SK-N-SH treated with all-trans-retinoic acid at 6 μM for 48 hours (cell line): Measurements from ENCODE around the gene PCA3.

Experiments used
- ATAC-seq: fragments of 200-7000 bp; cut with Tn5 transposase; 3 replicates; pipeline ENCODE4 v1.9.1; 2020; ENCODE audit warnings: mild to moderate bottlenecking, moderate library complexity
- ARNTL ChIP-seq: fragments of 450-650 bp; formaldehyde crosslinking; IDR thresholded peaks from 2 replicates; pipeline ENCODE4 v1.5.0; 2020; ENCODE audit warnings: low read depth, mild to moderate bottlenecking, moderate library complexity, borderline replicate concordance
- BACH2 ChIP-seq: fragments of 250-450 bp; sonication (Bioruptor Pico); IDR thresholded peaks from 2 replicates; pipeline ENCODE4 v1.9.0; 2021; ENCODE audit warnings: mild to moderate bottlenecking, borderline replicate concordance
- CSDC2 ChIP-seq: fragments of 250-450 bp; sonication (Bioruptor Pico); IDR thresholded peaks from 2 replicates; pipeline ENCODE4 v1.5.0; 2020; ENCODE audit warnings: mild to moderate bottlenecking, moderate library complexity
- ESRRG ChIP-seq: fragments of 250-450 bp; sonication (Bioruptor Pico); IDR thresholded peaks from 2 replicates; pipeline ENCODE4 v1.6.1; 2021; ENCODE audit warnings: mild to moderate bottlenecking
- GLIS3 ChIP-seq: fragments of 250-450 bp; sonication (Bioruptor Pico); IDR thresholded peaks from 2 replicates; pipeline ENCODE4 v1.5.0; 2020; ENCODE audit warnings: mild to moderate bottlenecking, moderate library complexity
- ISL1 ChIP-seq: fragments of 250-450 bp; sonication (Bioruptor Pico); IDR thresholded peaks from 2 replicates; pipeline ENCODE4 v2.1.2; 2022; ENCODE audit warnings: mild to moderate bottlenecking, moderate library complexity
- OSR1 ChIP-seq: fragments of 250-450 bp; sonication (Bioruptor Pico); IDR thresholded peaks from 2 replicates; pipeline ENCODE4 v1.8.0; 2022; ENCODE audit warnings: moderate library complexity, mild to moderate bottlenecking, inconsistent platforms
- PPARA ChIP-seq: fragments of 250-450 bp; sonication (Bioruptor Pico); IDR thresholded peaks from 2 replicates; pipeline ENCODE4 v1.5.0; 2020; ENCODE audit warnings: mild to moderate bottlenecking, borderline replicate concordance
- RARB ChIP-seq: fragments of 250-450 bp; sonication (Bioruptor Pico); IDR thresholded peaks from 2 replicates; pipeline ENCODE4 v1.8.0; 2021; ENCODE audit warnings: mild to moderate bottlenecking, moderate library complexity
- SNAI2 ChIP-seq: fragments of 250-450 bp; sonication (Bioruptor Pico); IDR thresholded peaks from 2 replicates; pipeline ENCODE4 v1.5.0; 2020; ENCODE audit warnings: mild to moderate bottlenecking, moderate library complexity
- TCF4 ChIP-seq: fragments of 250-450 bp; sonication (Bioruptor Pico); IDR thresholded peaks from 2 replicates; pipeline ENCODE4 v1.8.0; 2021; ENCODE audit warnings: mild to moderate bottlenecking, moderate library complexity, borderline replicate concordance
- TOX ChIP-seq: fragments of 250-450 bp; sonication (Bioruptor Pico); IDR thresholded peaks from 2 replicates; pipeline ENCODE4 v1.8.0; 2021; ENCODE audit warnings: mild to moderate bottlenecking, moderate library complexity, borderline replicate concordance
- ZC3H10 ChIP-seq: fragments of 250-450 bp; sonication (Bioruptor Pico); IDR thresholded peaks from 2 replicates; pipeline ENCODE4 v1.5.1; 2021; ENCODE audit warnings: mild to moderate bottlenecking, moderate library complexity
- ZFP3 ChIP-seq: fragments of 250-450 bp; sonication (Bioruptor Pico); IDR thresholded peaks from 2 replicates; pipeline ENCODE4 v1.5.0; 2020; ENCODE audit warnings: mild to moderate bottlenecking, moderate library complexity
- ZFP30 ChIP-seq: fragments of 450-650 bp; formaldehyde crosslinking; IDR thresholded peaks from 2 replicates; pipeline ENCODE4 v1.5.0; 2022; ENCODE audit warnings: mild to moderate bottlenecking, moderate library complexity
- ZNF565 ChIP-seq: fragments of 450-650 bp; formaldehyde crosslinking; conservative IDR thresholded peaks from 2 replicates; pipeline ENCODE4 v1.5.0; 2020; ENCODE audit warnings: low read depth, mild to moderate bottlenecking, moderate library complexity
- ZNF70 ChIP-seq: fragments of 450-650 bp; formaldehyde crosslinking; IDR thresholded peaks from 2 replicates; pipeline ENCODE4 v1.5.0; 2020; ENCODE audit warnings: mild to moderate bottlenecking, moderate library complexity
- ZNF8 ChIP-seq: fragments of 450-650 bp; formaldehyde crosslinking; IDR thresholded peaks from 2 replicates; pipeline ENCODE4 v1.5.0; 2020; ENCODE audit warnings: mild to moderate bottlenecking, moderate library complexity
- TF ChIP-seq, protein P1 (sequence below): fragments of 250-450 bp; sonication (Bioruptor Pico); IDR thresholded peaks from 2 replicates; pipeline ENCODE4 v1.5.1; 2021; ENCODE audit warnings: mild to moderate bottlenecking, moderate library complexity
- TF ChIP-seq, protein P2 (sequence below): fragments of 250-450 bp; sonication (Bioruptor Pico); IDR thresholded peaks from 2 replicates; pipeline ENCODE4 v1.5.0; 2020; ENCODE audit warnings: mild to moderate bottlenecking, moderate library complexity
- TF ChIP-seq, protein P3 (sequence below): fragments of 250-450 bp; sonication (Bioruptor Pico); IDR thresholded peaks from 2 replicates; pipeline ENCODE4 v1.8.0; 2021; ENCODE audit warnings: low read depth, mild to moderate bottlenecking, moderate library complexity, borderline replicate concordance
- TF ChIP-seq, protein P4 (sequence below): fragments of 250-450 bp; sonication (Bioruptor Pico); IDR thresholded peaks from 2 replicates; pipeline ENCODE4 v1.8.0; 2020; ENCODE audit warnings: mild to moderate bottlenecking, moderate library complexity, borderline replicate concordance

Gene PCA3

DNA sequence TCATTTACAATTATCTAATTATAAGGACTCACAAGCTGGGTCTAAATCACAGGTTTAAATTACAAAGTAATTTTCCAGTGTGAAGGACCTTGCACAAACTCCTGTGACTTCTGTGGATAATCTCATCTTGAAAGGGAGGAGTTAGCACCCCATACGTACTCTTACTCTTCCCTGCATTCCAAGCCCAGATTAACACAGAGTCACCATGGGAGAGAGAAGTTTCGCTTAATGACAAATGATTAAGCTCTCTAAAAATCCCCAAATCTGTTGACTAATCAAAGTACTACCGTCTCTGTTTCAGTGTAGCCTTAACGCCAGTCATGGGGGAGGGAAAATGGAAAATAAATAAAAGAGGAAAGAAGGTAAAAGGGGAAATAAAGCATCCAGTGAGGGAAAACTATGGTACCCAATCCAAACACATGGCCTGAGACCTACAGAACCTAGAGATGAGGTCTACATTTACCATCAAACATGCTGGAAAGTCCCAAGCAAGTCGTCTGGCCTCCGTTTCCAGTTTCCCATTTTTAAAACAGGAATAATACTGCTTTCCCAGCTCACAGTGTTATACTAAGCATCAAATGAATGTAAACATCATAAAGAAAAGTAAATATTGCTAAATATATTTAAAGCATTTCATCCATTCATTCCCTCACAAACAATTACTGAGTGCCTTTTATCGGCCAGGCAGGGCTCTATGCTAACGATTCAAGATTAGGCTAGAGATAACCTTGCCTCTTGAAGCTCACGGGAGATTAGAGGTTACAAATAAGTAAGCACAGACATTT lies 63.2 kb downstream of the PCA3 start:
- TF ChIP-seq PPARA (CRISPR knock-in tag) (no peak), RARB (CRISPR knock-in tag) (no peak), CSDC2 (CRISPR knock-in tag) (no peak), ZNF8 (CRISPR knock-in tag) (no peak), SNAI2 (CRISPR knock-in tag) (no peak), BACH2 (no peak), ZNF70 (no peak), ZFP3 (CRISPR knock-in tag) (no peak), TOX (CRISPR knock-in tag) (no peak), TCF4 (no peak), ARNTL (CRISPR knock-in tag) (no peak), ZFP30 (no peak), ZC3H10 (no peak)
- TF ChIP-seq, protein P1, sequence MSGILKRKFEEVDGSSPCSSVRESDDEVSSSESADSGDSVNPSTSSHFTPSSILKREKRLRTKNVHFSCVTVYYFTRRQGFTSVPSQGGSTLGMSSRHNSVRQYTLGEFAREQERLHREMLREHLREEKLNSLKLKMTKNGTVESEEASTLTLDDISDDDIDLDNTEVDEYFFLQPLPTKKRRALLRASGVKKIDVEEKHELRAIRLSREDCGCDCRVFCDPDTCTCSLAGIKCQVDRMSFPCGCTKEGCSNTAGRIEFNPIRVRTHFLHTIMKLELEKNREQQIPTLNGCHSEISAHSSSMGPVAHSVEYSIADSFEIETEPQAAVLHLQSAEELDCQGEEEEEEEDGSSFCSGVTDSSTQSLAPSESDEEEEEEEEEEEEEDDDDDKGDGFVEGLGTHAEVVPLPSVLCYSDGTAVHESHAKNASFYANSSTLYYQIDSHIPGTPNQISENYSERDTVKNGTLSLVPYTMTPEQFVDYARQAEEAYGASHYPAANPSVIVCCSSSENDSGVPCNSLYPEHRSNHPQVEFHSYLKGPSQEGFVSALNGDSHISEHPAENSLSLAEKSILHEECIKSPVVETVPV (CRISPR knock-in tag) = no peak
- TF ChIP-seq, protein P2, sequence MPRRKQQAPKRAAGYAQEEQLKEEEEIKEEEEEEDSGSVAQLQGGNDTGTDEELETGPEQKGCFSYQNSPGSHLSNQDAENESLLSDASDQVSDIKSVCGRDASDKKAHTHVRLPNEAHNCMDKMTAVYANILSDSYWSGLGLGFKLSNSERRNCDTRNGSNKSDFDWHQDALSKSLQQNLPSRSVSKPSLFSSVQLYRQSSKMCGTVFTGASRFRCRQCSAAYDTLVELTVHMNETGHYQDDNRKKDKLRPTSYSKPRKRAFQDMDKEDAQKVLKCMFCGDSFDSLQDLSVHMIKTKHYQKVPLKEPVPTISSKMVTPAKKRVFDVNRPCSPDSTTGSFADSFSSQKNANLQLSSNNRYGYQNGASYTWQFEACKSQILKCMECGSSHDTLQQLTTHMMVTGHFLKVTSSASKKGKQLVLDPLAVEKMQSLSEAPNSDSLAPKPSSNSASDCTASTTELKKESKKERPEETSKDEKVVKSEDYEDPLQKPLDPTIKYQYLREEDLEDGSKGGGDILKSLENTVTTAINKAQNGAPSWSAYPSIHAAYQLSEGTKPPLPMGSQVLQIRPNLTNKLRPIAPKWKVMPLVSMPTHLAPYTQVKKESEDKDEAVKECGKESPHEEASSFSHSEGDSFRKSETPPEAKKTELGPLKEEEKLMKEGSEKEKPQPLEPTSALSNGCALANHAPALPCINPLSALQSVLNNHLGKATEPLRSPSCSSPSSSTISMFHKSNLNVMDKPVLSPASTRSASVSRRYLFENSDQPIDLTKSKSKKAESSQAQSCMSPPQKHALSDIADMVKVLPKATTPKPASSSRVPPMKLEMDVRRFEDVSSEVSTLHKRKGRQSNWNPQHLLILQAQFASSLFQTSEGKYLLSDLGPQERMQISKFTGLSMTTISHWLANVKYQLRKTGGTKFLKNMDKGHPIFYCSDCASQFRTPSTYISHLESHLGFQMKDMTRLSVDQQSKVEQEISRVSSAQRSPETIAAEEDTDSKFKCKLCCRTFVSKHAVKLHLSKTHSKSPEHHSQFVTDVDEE (CRISPR knock-in tag) = no peak
- TF ChIP-seq, protein P3, sequence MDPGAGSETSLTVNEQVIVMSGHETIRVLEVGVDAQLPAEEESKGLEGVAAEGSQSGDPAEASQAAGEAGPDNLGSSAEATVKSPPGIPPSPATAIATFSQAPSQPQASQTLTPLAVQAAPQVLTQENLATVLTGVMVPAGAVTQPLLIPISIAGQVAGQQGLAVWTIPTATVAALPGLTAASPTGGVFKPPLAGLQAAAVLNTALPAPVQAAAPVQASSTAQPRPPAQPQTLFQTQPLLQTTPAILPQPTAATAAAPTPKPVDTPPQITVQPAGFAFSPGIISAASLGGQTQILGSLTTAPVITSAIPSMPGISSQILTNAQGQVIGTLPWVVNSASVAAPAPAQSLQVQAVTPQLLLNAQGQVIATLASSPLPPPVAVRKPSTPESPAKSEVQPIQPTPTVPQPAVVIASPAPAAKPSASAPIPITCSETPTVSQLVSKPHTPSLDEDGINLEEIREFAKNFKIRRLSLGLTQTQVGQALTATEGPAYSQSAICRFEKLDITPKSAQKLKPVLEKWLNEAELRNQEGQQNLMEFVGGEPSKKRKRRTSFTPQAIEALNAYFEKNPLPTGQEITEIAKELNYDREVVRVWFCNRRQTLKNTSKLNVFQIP (CRISPR knock-in tag) = no peak
- TF ChIP-seq, protein P4, sequence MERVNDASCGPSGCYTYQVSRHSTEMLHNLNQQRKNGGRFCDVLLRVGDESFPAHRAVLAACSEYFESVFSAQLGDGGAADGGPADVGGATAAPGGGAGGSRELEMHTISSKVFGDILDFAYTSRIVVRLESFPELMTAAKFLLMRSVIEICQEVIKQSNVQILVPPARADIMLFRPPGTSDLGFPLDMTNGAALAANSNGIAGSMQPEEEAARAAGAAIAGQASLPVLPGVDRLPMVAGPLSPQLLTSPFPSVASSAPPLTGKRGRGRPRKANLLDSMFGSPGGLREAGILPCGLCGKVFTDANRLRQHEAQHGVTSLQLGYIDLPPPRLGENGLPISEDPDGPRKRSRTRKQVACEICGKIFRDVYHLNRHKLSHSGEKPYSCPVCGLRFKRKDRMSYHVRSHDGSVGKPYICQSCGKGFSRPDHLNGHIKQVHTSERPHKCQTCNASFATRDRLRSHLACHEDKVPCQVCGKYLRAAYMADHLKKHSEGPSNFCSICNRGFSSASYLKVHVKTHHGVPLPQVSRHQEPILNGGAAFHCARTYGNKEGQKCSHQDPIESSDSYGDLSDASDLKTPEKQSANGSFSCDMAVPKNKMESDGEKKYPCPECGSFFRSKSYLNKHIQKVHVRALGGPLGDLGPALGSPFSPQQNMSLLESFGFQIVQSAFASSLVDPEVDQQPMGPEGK (CRISPR knock-in tag) = no peak
- no peak for ATAC-seq

DNA sequence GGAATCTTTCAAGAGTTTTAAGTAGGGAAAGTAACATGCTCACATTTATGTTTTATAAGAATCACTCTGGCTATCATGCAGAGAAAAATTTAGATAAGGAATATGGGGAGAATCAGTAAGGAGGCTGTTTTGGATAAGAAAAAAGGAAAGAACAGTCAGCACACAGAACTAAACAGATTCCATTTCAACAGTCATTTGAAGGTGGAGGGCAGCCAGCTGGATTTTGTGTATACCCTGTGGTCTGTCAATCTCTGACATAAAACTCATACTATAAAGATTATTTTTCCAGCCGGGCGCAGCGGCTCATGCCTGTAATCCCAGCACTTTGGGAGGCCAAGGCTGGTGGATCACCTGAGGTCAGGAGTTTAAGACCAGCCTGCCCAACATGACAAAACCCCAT lies 64.2 kb downstream of the PCA3 start:
- no peak for ATAC-seq
- TF ChIP-seq TOX (CRISPR knock-in tag) = no peak
- no peak for TF ChIP-seq ISL1
- TF ChIP-seq, protein P4 (CRISPR knock-in tag) = no peak
- TF ChIP-seq ESRRG (CRISPR knock-in tag) = no peak
- no peak for TF ChIP-seq ZNF70
- TF ChIP-seq, protein P2 (CRISPR knock-in tag) = no peak
- TF ChIP-seq RARB (CRISPR knock-in tag) = no peak
- no peak for TF ChIP-seq ZC3H10
- no peak for TF ChIP-seq PPARA (CRISPR knock-in tag)
- TF ChIP-seq, protein P1 (CRISPR knock-in tag) = no peak
- no peak for TF ChIP-seq ZNF8 (CRISPR knock-in tag)
- TF ChIP-seq SNAI2 (CRISPR knock-in tag) = no peak
- no peak for TF ChIP-seq ZFP30
- TF ChIP-seq ZFP3 (CRISPR knock-in tag) = no peak
- TF ChIP-seq ZNF565 (CRISPR knock-in tag) = no peak
- no peak for TF ChIP-seq GLIS3 (CRISPR knock-in tag)
- no peak for TF ChIP-seq BACH2
- TF ChIP-seq OSR1 (CRISPR knock-in tag) = no peak
- TF ChIP-seq, all 23 proteins: peak for 0
